KMS-11 (cell line): ENCODE data around the gene DNAJC17.

Source experiments
- H2AFZ ChIP-seq: fragments of 200-600 bp; sonication (generic); 2 replicates; pipeline ENCODE4 v1.6.1; 2016; ENCODE audit warnings: antibody characterized with exemption, mixed run types, low read depth
- H3K27ac ChIP-seq: fragments of 200-600 bp; sonication (generic); 2 replicates; pipeline ENCODE4 v1.6.1; 2016; ENCODE audit warnings: mild to moderate bottlenecking, mixed run types
- H3K27me3 ChIP-seq: fragments of 200-600 bp; sonication (generic); 2 replicates; pipeline ENCODE4 v1.6.1; 2017; ENCODE audit warnings: mild to moderate bottlenecking, low read depth, mixed run types, moderate library complexity; ENCODE audit not compliant: insufficient read depth
- H3K36me3 ChIP-seq: fragments of 200-600 bp; sonication (generic); 2 replicates; pipeline ENCODE4 v1.6.1; 2017; ENCODE audit warnings: mild to moderate bottlenecking, mixed run types; ENCODE audit not compliant: insufficient read depth
- H3K4me1 ChIP-seq: fragments of 200-600 bp; sonication (generic); 2 replicates; pipeline ENCODE4 v1.6.1; 2016; ENCODE audit warnings: mild to moderate bottlenecking, low read depth, mixed run types; ENCODE audit not compliant: poor library complexity, severe bottlenecking
- H3K4me2 ChIP-seq: fragments of 200-600 bp; sonication (generic); 2 replicates; pipeline ENCODE4 v1.7.0; 2016; ENCODE audit warnings: mild to moderate bottlenecking, mixed run types
- H3K4me3 ChIP-seq: fragments of 200-600 bp; sonication (generic); IDR thresholded peaks from 2 replicates; pipeline ENCODE4 v1.6.1; 2017; ENCODE audit warnings: low read depth, low read length, mixed read lengths; ENCODE audit not compliant: insufficient read depth
- H3K79me2 ChIP-seq: fragments of 200-600 bp; sonication (generic); 2 replicates; pipeline ENCODE4 v1.6.1; 2016; ENCODE audit warnings: low read depth, mixed run types; ENCODE audit not compliant: insufficient read depth
- H3K9ac ChIP-seq: fragments of 200-600 bp; sonication (generic); 2 replicates; pipeline ENCODE4 v1.6.1; 2016; ENCODE audit warnings: mild to moderate bottlenecking, mixed run types
- H4K20me1 ChIP-seq: fragments of 200-600 bp; sonication (generic); 2 replicates; pipeline ENCODE4 v1.6.1; 2016; ENCODE audit warnings: mild to moderate bottlenecking, mixed run types; ENCODE audit not compliant: insufficient read depth
- CTCF ChIP-seq: fragments of 200-600 bp; sonication (generic); conservative IDR thresholded peaks from 2 replicates; pipeline ENCODE4 v1.6.1; 2017; ENCODE audit warnings: low read depth, mild to moderate bottlenecking, antibody characterized with exemption, low read length, moderate library complexity, mixed read lengths

DNAJC17 gene

GRCh38 chr15:40823572-40824343 lies 16.5 kb upstream of the DNAJC17 start:
- Histone ChIP-seq H4K20me1 (no peaks in the 10 kb centered on the region), H3K4me2 (no peak overlapping the region), H3K4me3 (no peak overlapping the region), H3K9ac (no peak overlapping the region), H3K36me3 (no peaks in the 10 kb centered on the region), H3K27me3 (no peaks in the 10 kb centered on the region), H3K79me2 (no peaks in the 10 kb centered on the region), H3K4me1 (no peaks in the 10 kb centered on the region), H2AFZ (no peak overlapping the region), H3K27ac (no peak overlapping the region)
- no peak for TF ChIP-seq CTCF

- TF ChIP-seq CTCF, result no peak
- no peak overlapping the region for H3K4me3 ChIP-seq
- no peak overlapping the region for H3K9ac ChIP-seq
- H3K4me1 ChIP-seq, result no peaks in the 10 kb centered on the region
- H3K79me2 ChIP-seq, result no peaks in the 10 kb centered on the region
- H3K4me2 ChIP-seq, result no peak overlapping the region
- H4K20me1 ChIP-seq, result no peaks in the 10 kb centered on the region
- H3K36me3 ChIP-seq, result no peaks in the 10 kb centered on the region
- no peak overlapping the region for H2AFZ ChIP-seq
- no peaks in the 10 kb centered on the region for H3K27me3 ChIP-seq
- no peak overlapping the region for H3K27ac ChIP-seq
Measured at GRCh38 chr15:40821195-40821594, 13.9 kb upstream of the DNAJC17 start.

- Histone ChIP-seq H2AFZ (no peak overlapping the region), H3K36me3 (no peaks in the 10 kb centered on the region), H4K20me1 (no peaks in the 10 kb centered on the region), H3K27me3 (no peaks in the 10 kb centered on the region), H3K9ac (no peak overlapping the region), H3K79me2 (no peaks in the 10 kb centered on the region), H3K4me3 (no peak overlapping the region), H3K4me2 (no peak overlapping the region), H3K27ac (no peak overlapping the region), H3K4me1 (peaks cover 4% of the 10 kb centered on the region)
- TF ChIP-seq CTCF, result no peak
Measured at GRCh38 chr15:40819048-40819447, 11.8 kb upstream of the DNAJC17 start.

- no peaks in the 10 kb centered on the region for H3K36me3 ChIP-seq
- no peak overlapping the region for H3K4me2 ChIP-seq
- no peak overlapping the region for H3K4me3 ChIP-seq
- H3K9ac ChIP-seq, result no peak overlapping the region
- no peaks in the 10 kb centered on the region for H3K79me2 ChIP-seq
- no peaks in the 10 kb centered on the region for H3K27me3 ChIP-seq
- no peak overlapping the region for H2AFZ ChIP-seq
- no peak for TF ChIP-seq CTCF
- H4K20me1 ChIP-seq, result no peaks in the 10 kb centered on the region
- H3K27ac ChIP-seq, result no peak overlapping the region
- peaks cover 4% of the 10 kb centered on the region for H3K4me1 ChIP-seq
Measured at GRCh38 chr15:40815042-40815698, 7.9 kb upstream of the DNAJC17 start.
